Kidney (tissue), 14 donors: ENCODE results near the gene DCUN1D3. TPM values are rescaled to one million over a fixed set of nuclear protein-coding genes. Genes with fewer than 3 reads are reported as not detected.

Experiments used
- DNase-seq, 5 donors: peaks; one replicate each; pipeline ENCODE4 v3.0.0-alpha.2; 2013 to 2020
- FAIRE-seq: peaks from 2 replicates; lab custom pipeline; 2012; peaks lifted over from hg19 to GRCh38; lab: Jason Lieb, UNC
- H3K27ac ChIP-seq, 2 donors: one replicate each; pipeline ENCODE4 v1.7.0; 2013; ENCODE audit warnings: low read depth in 2 of 2, low read length in 2 of 2, inconsistent platforms in 1 of 2
- H3K27me3 ChIP-seq: one replicate; pipeline ENCODE4 v1.7.1; 2013; ENCODE audit warnings: low read length, inconsistent platforms; ENCODE audit not compliant: control insufficient read depth, insufficient read depth
- H3K36me3 ChIP-seq, 3 donors: one replicate each; pipeline versions ENCODE4 v1.7.0 to v1.7.1; 2013; ENCODE audit warnings: low read length in 3 of 3, control low read depth in 1 of 3, inconsistent platforms in 1 of 3; ENCODE audit not compliant: insufficient read depth in 3 of 3, control insufficient read depth in 2 of 3
- H3K4me1 ChIP-seq, 3 donors: one replicate each; pipeline versions ENCODE4 v1.7.0 to v1.7.1; 2013; ENCODE audit warnings: low read length in 3 of 3, inconsistent platforms in 1 of 3, low read depth in 1 of 3; ENCODE audit not compliant: control insufficient read depth in 2 of 3, insufficient read depth in 2 of 3
- H3K4me3 ChIP-seq, 3 donors: one replicate each; pipeline versions ENCODE4 v1.7.0 to v1.8.1; 2013; ENCODE audit warnings: low read length in 3 of 3, control low read depth in 1 of 3, inconsistent platforms in 1 of 3
- H3K9ac ChIP-seq, 3 donors: one replicate each; pipeline versions ENCODE4 v1.7.0 to v1.7.1; 2013; ENCODE audit warnings: low read length in 3 of 3, control low read depth in 1 of 3, inconsistent platforms in 1 of 3
- H3K9me3 ChIP-seq, 3 donors: one replicate each; pipeline versions ENCODE4 v1.7.0 to v1.7.1; 2013; ENCODE audit warnings: low read length in 3 of 3, control low read depth in 1 of 3, inconsistent platforms in 1 of 3; ENCODE audit not compliant: control insufficient read depth in 2 of 3, insufficient read depth in 1 of 3
- CTCF ChIP-seq: IDR thresholded peaks from 3 replicates; pipeline ENCODE4 v1.5.1; 2012; ENCODE audit warnings: mild to moderate bottlenecking, moderate library complexity, borderline replicate concordance; ENCODE audit not compliant: insufficient read depth; ENCODE audit errors: extremely low read depth
- intact Hi-C: fragments of 100-400 bp; cut with DNase I; formaldehyde crosslinking; loops from one replicate; pipeline ENCODE4 v1.11.1; 2022
- polyA plus RNA-seq: library from polyadenylated mRNA; stranded (reverse); fragments of 350-450 nt; fragmentation: Illumina TruSeq; extraction: RNeasy Lipid Tissue Mini Kit (QIAGEN cat#74804); gene quantifications from one replicate; pipeline ENCODE4 v1.2.3, GENCODE V29; 2014; ENCODE audit warnings: low read depth, low replicate concordance; ENCODE audit not compliant: insufficient read depth
- total RNA-seq: library from RNA; stranded (reverse); fragmentation: NEBNext Ultra II Directional; extraction: Animal tissue kit (Norgen Biotek cat#: 25700); gene quantifications from one replicate; pipeline ENCODE4 v1.2.1, GENCODE V29; 2021
- donor health status: control.
- donor health status: control.
- donor health status: control.
- donor health status: control.
- donor health status: control.
- donor health status: DM: yes; HTN: yes; CAD: no.
- donor health status: Normal renal cell carcinoma (clear cell type).

Gene DCUN1D3
- total and polyA plus RNA-seq, 2 donors from 2014 or later: 3.5 to 16.3 TPM

DNA sequence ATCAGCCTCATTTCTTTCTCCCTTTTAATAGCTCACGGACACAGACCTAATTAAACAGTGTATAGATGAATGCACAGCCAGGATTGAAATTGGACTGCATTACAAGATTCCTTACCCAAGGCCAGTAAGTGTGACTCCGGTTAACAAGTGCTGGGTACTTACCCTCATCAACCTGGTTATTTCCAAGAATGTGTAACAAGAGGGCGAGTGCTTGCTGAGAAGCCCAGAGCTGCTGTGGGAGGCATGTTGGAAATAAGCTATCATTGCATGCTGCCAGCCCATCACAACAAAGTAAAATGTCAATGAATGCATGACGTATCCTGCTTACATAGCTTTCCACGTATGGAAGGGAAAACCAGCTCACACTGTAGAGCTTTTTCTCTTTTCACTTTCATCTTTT, 19.9 kb upstream of the DCUN1D3 start:
- no peak overlapping the region for H3K4me3 ChIP-seq
- H3K9me3 ChIP-seq: no peaks in the 10 kb centered on the region
- no peaks in the 10 kb centered on the region for H3K4me1 ChIP-seq
- no peaks in the 10 kb centered on the region for H3K36me3 ChIP-seq
- H3K27ac ChIP-seq: no peak overlapping the region
- DNase-seq (peak in 2 of 5 donors; percentile 41 to 52), FAIRE-seq (no peak)
- TF ChIP-seq CTCF: no peak
- no peaks in the 10 kb centered on the region for H3K27me3 ChIP-seq
- no peak overlapping the region for H3K9ac ChIP-seq
- intact Hi-C loops: no loop called here

DNA sequence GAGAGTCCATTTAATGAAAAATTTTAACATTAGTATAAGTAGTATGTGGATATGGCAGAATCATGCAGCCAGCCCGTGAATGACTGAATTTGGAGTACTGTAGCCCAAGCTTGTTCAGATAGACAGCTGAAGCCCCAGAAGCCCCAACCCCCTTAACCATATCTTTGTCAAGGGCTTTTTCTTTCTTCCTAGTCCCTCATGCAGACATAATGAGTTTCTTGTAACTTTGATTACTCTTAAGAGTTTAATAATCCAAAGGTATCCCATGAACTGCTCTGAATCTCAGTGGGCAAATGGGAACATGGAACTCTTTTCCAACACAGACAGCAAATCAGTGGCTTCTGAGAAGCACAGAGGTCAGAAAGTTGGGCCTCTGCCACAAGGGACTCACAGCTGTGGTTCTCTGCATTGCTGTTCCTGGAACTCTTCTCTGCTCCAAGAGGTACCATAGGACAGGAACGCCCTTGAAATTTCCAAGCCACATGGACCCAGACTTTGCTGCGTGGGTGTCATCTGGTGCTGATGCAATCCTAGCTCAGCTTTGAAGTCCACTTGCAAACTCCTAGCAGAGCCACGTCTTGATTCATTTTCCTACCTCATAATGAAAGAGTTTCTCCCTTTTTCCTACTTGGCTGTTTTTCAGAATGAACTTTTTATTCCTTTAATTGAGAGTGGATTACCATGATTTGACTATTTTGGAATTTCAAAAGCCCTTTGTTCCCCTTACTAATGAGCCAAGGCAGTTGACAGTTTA, 18.5 kb upstream of the DCUN1D3 start:
- intact Hi-C loops: no loop called here
- no peak overlapping the region for H3K4me3 ChIP-seq
- no peak for TF ChIP-seq CTCF
- H3K27me3 ChIP-seq: no peaks in the 10 kb centered on the region
- H3K36me3 ChIP-seq: no peaks in the 10 kb centered on the region
- no peaks in the 10 kb centered on the region for H3K9me3 ChIP-seq
- H3K9ac ChIP-seq: no peak overlapping the region
- H3K4me1 ChIP-seq: no peaks in the 10 kb centered on the region
- FAIRE-seq: no peak
- no peak for DNase-seq
- no peak overlapping the region for H3K27ac ChIP-seq

DNA sequence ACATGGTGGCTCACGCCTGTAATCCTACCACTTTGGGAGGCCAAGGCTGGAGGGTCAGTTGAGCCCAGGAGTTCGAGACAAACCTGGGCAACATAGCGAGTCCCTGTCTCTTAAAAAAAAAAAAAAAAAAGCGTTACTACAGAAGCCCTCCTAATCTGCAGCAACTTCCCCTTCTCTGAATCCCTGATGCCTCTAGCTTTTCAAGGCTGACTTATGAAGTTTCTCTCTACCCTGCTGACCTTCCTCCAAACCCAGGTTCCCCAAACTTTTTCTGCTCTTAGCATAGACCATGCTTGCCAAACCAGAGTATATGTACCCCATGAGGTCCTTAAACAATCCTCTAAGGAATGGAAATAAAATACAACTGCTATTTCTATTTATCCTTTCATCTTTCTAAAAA, 16.8 kb upstream of the DCUN1D3 start:
- H3K27me3 ChIP-seq: no peaks in the 10 kb centered on the region
- no peak for FAIRE-seq
- no peak overlapping the region for H3K4me3 ChIP-seq
- no peak overlapping the region for H3K9ac ChIP-seq
- H3K9me3 ChIP-seq: no peaks in the 10 kb centered on the region
- H3K27ac ChIP-seq: no peak overlapping the region
- intact Hi-C loops: no loop called here
- TF ChIP-seq CTCF: no peak
- H3K36me3 ChIP-seq: no peaks in the 10 kb centered on the region
- DNase-seq: no peak
- H3K4me1 ChIP-seq: no peaks in the 10 kb centered on the region
